ENCODE data around the gene MAPK7. TPM values are rescaled to one million over a fixed set of nuclear protein-coding genes. Genes with fewer than 3 reads are reported as not detected.

MAPK7 gene
- total and polyA plus RNA-seq, 2 of the 8 experiments (the other 6 are each of a cell fraction or from before 2014, with no cell fraction given), result 15.2 to 28.1 TPM

DNA sequence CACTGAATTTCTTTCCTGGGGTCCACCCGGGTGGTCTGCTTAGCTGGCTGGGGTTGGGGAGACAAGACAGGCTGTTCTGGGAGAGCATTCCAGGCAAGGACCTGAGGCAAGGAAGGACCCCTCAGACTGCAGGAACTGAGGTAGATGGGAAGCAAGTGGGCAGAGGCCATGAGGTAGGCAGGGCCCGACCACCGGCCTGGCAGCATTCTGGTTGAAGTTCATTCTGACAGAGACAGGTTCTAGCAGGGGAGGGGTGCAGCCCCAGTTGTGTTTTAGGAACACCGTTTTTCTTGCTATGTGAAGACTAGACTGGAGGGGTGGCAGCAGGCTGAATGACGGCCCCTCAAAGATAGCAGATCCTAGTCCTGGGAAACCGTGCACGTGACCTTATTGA lies 33.2 kb upstream of the MAPK7 start (continued):
- TF ChIP-seq RFX5 (IDR thresholded peaks at IDR 0.05; ENCODE audit: borderline replicate concordance, low read depth, low read length) (no peak), MAFK (IDR thresholded peaks at IDR 0.05; ENCODE audit: low read depth, low read length) (no peak), CREB1 (IDR thresholded peaks at IDR 0.05) (no peak), BCL11A (IDR thresholded peaks at IDR 0.05; ENCODE audit: low read depth in 2 of 2, low read length in 2 of 2) (no peak), SP1 (IDR thresholded peaks at IDR 0.05; ENCODE audit: low read depth, low read length) (no peak), NRF1 (IDR thresholded peaks at IDR 0.05; ENCODE audit: low read depth, low read length) (no peak)

Measured in H1 (cell line).